Hepatocyte (in vitro differentiated cells): ENCODE measurements around the gene UNC5CL. TPM values are rescaled to one million over a fixed set of nuclear protein-coding genes. Genes with fewer than 3 reads are reported as not detected.

ENCODE experiments used
- DNase-seq: peaks from one replicate; pipeline ENCODE4 v3.0.0-alpha.2; 2016; ENCODE audit warnings: low spot score
- H2AFZ ChIP-seq: fragments of 200-600 bp; sonication (generic); 2 replicates; pipeline ENCODE4 v1.6.0; 2016; ENCODE audit warnings: antibody characterized with exemption, mild to moderate bottlenecking
- H3K27ac ChIP-seq: fragments of 200-600 bp; sonication (generic); 2 replicates; pipeline ENCODE4 v1.5.1; 2016; ENCODE audit warnings: mild to moderate bottlenecking
- H3K27me3 ChIP-seq: fragments of 200-600 bp; sonication (generic); 2 replicates; pipeline ENCODE4 v1.6.1; 2016
- H3K36me3 ChIP-seq: fragments of 200-600 bp; sonication (generic); replicated peaks from 2 replicates; pipeline ENCODE4 v1.5.1; 2016; ENCODE audit warnings: low read depth; ENCODE audit not compliant: insufficient read depth
- H3K4me1 ChIP-seq: fragments of 200-600 bp; sonication (generic); 2 replicates; pipeline ENCODE4 v1.5.1; 2016; ENCODE audit warnings: mild to moderate bottlenecking, moderate library complexity; ENCODE audit not compliant: insufficient read depth
- H3K4me2 ChIP-seq: fragments of 200-600 bp; sonication (generic); 2 replicates; pipeline ENCODE4 v1.6.0; 2016
- H3K4me3 ChIP-seq: fragments of 200-600 bp; sonication (generic); 2 replicates; pipeline ENCODE4 v1.5.1; 2016; ENCODE audit warnings: mild to moderate bottlenecking
- H3K79me2 ChIP-seq: fragments of 200-600 bp; sonication (generic); 2 replicates; pipeline ENCODE4 v1.6.0; 2017; ENCODE audit warnings: mild to moderate bottlenecking
- H3K9me2 ChIP-seq: fragments of 200-600 bp; sonication (generic); replicated peaks from 2 replicates; pipeline ENCODE4 v1.6.0; 2017; ENCODE audit warnings: mild to moderate bottlenecking; ENCODE audit not compliant: insufficient read depth
- H3K9me3 ChIP-seq: fragments of 200-600 bp; sonication (generic); 2 replicates; pipeline ENCODE4 v1.5.1; 2016; ENCODE audit warnings: low read depth, mild to moderate bottlenecking
- H4K20me1 ChIP-seq: fragments of 200-600 bp; sonication (generic); 2 replicates; pipeline ENCODE4 v1.6.0; 2016; ENCODE audit warnings: mild to moderate bottlenecking; ENCODE audit not compliant: insufficient read depth, poor library complexity, severe bottlenecking
- EZH2 ChIP-seq: fragments of 200-600 bp; sonication (generic); IDR thresholded peaks from 2 replicates; pipeline ENCODE4 v1.6.1; 2016; ENCODE audit warnings: antibody characterized with exemption, mild to moderate bottlenecking, borderline replicate concordance
- EZH2phosphoT487 ChIP-seq: fragments of 200-600 bp; sonication (generic); IDR thresholded peaks from one replicate; pipeline ENCODE4 v1.6.1; 2018; ENCODE audit warnings: antibody characterized with exemption, mild to moderate bottlenecking, low read depth, moderate library complexity; ENCODE audit not compliant: unreplicated experiment, severe bottlenecking
- WGBS: methylation state at CpG from one replicate; pipeline ENCODE4 v1.1.6; 2016; ENCODE audit warnings: low lambda C conversion rate; ENCODE audit errors: missing lambda C conversion rate; 5-methylcytosine and 5-hydroxymethylcytosine counted together
- polyA plus RNA-seq: library from polyadenylated mRNA; unstranded; fragments of >200 nt; fragmentation: Nextera tagmentation; extraction: Ambion mirVana; gene quantifications from 2 replicates; pipeline ENCODE4 v1.2.1, GENCODE V29; 2016
- total RNA-seq: library from RNA; depleted of rRNA; stranded (reverse); fragments of >200 nt; gene quantifications from 2 replicates; pipeline ENCODE4 v1.2.3, GENCODE V29; 2014
- TF ChIP-seq, protein P1 (sequence below): fragments of 200-600 bp; sonication (generic); IDR thresholded peaks from 2 replicates; pipeline ENCODE4 v1.5.1; 2016; ENCODE audit warnings: antibody characterized with exemption, mild to moderate bottlenecking; ENCODE audit not compliant: poor library complexity

Gene UNC5CL
- total and polyA plus RNA-seq, 2 experiments from 2014 or later, result 37.1 to 42.9 TPM

DNA sequence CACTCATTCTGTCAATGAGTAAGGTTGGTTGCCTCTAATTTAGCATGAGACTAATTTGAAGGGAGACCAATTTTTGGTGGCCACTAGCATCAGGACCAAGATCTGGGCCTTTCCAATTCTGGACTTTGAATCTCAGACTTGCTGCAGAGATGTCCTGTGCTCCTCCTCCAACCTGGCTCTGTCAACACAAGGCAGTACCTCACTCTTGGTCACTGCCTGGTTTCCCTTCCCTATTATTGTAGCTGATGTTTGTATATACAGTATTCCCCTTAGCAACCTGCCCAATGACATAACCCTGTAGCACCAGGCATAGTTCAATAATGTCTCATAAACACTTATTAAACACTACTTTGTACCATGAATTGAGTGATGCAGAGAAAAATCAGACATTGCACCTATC, 50.4 kb downstream of the UNC5CL start:
- no peaks in the 10 kb centered on the region for H3K79me2 ChIP-seq
- H3K4me3 ChIP-seq, result no peak overlapping the region
- no peak overlapping the region for H3K27ac ChIP-seq
- H3K36me3 ChIP-seq, result no peaks in the 10 kb centered on the region
- H3K9me2 ChIP-seq, result no peaks in the 10 kb centered on the region
- H3K4me1 ChIP-seq, result no peaks in the 10 kb centered on the region
- DNase-seq, result no peak
- no peak overlapping the region for H2AFZ ChIP-seq
- no peak overlapping the region for H3K4me2 ChIP-seq
- H3K27me3 ChIP-seq, result no peaks in the 10 kb centered on the region
- no peaks in the 10 kb centered on the region for H4K20me1 ChIP-seq
- TF ChIP-seq, protein P1, sequence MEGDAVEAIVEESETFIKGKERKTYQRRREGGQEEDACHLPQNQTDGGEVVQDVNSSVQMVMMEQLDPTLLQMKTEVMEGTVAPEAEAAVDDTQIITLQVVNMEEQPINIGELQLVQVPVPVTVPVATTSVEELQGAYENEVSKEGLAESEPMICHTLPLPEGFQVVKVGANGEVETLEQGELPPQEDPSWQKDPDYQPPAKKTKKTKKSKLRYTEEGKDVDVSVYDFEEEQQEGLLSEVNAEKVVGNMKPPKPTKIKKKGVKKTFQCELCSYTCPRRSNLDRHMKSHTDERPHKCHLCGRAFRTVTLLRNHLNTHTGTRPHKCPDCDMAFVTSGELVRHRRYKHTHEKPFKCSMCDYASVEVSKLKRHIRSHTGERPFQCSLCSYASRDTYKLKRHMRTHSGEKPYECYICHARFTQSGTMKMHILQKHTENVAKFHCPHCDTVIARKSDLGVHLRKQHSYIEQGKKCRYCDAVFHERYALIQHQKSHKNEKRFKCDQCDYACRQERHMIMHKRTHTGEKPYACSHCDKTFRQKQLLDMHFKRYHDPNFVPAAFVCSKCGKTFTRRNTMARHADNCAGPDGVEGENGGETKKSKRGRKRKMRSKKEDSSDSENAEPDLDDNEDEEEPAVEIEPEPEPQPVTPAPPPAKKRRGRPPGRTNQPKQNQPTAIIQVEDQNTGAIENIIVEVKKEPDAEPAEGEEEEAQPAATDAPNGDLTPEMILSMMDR, result no peak
- no peak for TF ChIP-seq EZH2phosphoT487
- no peak for TF ChIP-seq EZH2
- no peaks in the 10 kb centered on the region for H3K9me3 ChIP-seq

DNA sequence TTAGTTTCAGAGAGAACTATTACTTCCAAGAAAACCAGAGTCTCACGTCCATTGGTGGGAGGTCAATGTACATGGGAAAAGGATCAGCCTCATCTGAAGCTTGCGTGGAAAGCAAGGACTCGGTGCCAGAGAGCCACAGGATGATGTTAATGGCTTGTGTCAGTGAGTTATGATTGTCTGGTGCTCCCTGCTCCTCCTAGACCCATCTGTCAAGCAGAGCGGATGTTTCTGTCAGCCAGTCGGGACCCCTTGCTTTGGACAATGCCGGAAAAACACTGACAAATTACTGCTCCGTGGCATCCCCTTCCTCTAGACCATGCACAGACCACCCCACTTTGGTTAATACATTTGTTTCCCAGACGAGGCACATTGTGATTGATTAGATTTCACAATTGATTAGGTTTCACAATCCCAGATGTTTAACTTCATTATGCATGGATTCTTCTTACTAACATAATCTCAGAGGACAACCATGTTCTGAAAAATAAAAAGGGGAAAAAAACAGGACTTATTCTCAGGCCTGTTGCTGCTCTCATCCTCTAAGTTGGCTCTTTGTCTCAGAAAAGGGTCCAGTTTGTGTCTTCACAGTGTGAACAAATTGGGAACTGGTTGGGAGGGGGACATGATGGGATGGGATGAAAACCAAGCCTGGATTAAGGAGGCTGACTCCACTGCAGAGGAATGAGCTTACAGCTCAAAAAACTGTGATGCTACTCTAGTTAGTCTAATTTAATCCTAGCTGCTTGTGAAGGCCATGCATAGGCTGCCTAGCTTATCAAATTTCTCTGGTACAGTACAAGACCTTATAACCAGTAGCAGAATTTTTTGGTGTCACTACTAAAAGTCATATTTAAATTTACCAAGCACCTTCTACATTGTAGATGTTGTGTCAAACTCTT, 51.9 kb downstream of the UNC5CL start:
- H3K27ac ChIP-seq, result no peak overlapping the region
- no peaks in the 10 kb centered on the region for H3K9me3 ChIP-seq
- no peaks in the 10 kb centered on the region for H3K79me2 ChIP-seq
- no peak overlapping the region for H3K4me3 ChIP-seq
- H3K4me1 ChIP-seq, result no peaks in the 10 kb centered on the region
- H4K20me1 ChIP-seq, result no peaks in the 10 kb centered on the region
- no peaks in the 10 kb centered on the region for H3K36me3 ChIP-seq
- WGBS, result 88% methylated on average over 8 of the region's 8 CpGs
- no peak for DNase-seq
- no peaks in the 10 kb centered on the region for H3K27me3 ChIP-seq
- H3K9me2 ChIP-seq, result no peaks in the 10 kb centered on the region
- H3K4me2 ChIP-seq, result no peak overlapping the region
- no peak for TF ChIP-seq EZH2
- TF ChIP-seq, protein P1, result no peak
- TF ChIP-seq EZH2phosphoT487, result no peak
- H2AFZ ChIP-seq, result no peak overlapping the region

- Histone ChIP-seq H3K9me3 (no peaks in the 10 kb centered on the region), H4K20me1 (no peaks in the 10 kb centered on the region), H3K27me3 (no peaks in the 10 kb centered on the region), H2AFZ (no peak overlapping the region), H3K79me2 (no peaks in the 10 kb centered on the region), H3K4me1 (no peaks in the 10 kb centered on the region), H3K4me3 (no peak overlapping the region), H3K9me2 (no peaks in the 10 kb centered on the region), H3K4me2 (no peak overlapping the region), H3K27ac (no peak overlapping the region), H3K36me3 (no peaks in the 10 kb centered on the region)
- no peak for TF ChIP-seq EZH2
- TF ChIP-seq EZH2phosphoT487, result no peak
- 37% methylated on average over 2 of the region's 2 CpGs for WGBS
- no peak for DNase-seq
Measured at GRCh38 chr6:40986364-40986763, 52.7 kb downstream of the UNC5CL start.

GRCh38 chr6:40983752-40984151, 55.3 kb downstream of the UNC5CL start:
- no peak for DNase-seq
- no peak overlapping the region for H3K4me3 ChIP-seq
- no peaks in the 10 kb centered on the region for H3K79me2 ChIP-seq
- no peaks in the 10 kb centered on the region for H4K20me1 ChIP-seq
- TF ChIP-seq, protein P1, result no peak
- H3K9me3 ChIP-seq, result no peaks in the 10 kb centered on the region
- no peak overlapping the region for H3K4me2 ChIP-seq
- H3K9me2 ChIP-seq, result no peaks in the 10 kb centered on the region
- H3K27ac ChIP-seq, result no peak overlapping the region
- no peaks in the 10 kb centered on the region for H3K4me1 ChIP-seq
- H3K36me3 ChIP-seq, result no peaks in the 10 kb centered on the region
- no peak overlapping the region for H2AFZ ChIP-seq
- no peaks in the 10 kb centered on the region for H3K27me3 ChIP-seq
